ENCODE measurements around the gene GPR18.
"Not testable (repeated sequence)": the region's sequence is repeated elsewhere in the genome, so short reads cannot be mapped to it uniquely, and the experiment has no call there.

GPR18 gene

GRCh38 chr13:99228737-99229691 lies 29.2 kb downstream of the GPR18 start:
- DNase-seq (ENCODE audit: low read depth in 3 of 3), result no peak

DNA sequence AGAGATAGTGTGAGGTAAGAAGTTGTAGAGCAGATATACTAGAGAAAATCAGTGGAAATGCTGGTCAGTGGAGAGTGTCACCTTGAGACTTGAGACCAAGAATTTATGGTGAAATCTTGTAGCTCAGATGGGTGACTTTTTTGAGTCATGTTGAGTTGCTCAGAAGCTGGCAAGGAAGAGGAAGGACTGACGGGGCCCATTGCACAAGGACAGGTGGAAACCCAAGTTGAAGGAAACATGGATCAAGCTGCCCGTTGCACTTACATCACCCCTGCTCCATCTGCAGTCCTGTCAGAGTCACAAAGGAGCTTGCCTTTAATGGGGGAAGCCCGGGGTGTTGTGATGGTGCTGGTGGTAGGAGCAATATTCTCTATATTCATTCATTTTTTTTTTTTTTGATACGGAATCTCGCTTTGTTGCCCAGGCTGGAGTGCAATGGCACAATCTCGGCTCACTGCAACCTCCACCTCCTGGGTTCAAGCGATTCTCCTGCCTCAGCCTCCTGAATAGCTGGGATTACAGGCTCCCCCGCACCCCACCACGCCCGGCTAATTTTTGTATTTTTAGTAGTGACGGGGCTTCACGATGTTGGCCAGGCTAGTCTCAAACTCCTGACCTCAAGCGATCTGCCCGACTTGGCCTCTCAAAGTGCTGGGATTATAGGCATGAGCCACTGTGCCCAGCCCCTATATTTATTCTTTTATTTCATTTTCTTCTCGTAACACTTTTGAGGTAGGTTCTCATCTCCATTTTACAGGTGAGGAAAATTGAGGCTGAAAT lies 30.1 kb downstream of the GPR18 start:
- no peak for DNase-seq (ENCODE audit: low read depth in 3 of 3)

DNA sequence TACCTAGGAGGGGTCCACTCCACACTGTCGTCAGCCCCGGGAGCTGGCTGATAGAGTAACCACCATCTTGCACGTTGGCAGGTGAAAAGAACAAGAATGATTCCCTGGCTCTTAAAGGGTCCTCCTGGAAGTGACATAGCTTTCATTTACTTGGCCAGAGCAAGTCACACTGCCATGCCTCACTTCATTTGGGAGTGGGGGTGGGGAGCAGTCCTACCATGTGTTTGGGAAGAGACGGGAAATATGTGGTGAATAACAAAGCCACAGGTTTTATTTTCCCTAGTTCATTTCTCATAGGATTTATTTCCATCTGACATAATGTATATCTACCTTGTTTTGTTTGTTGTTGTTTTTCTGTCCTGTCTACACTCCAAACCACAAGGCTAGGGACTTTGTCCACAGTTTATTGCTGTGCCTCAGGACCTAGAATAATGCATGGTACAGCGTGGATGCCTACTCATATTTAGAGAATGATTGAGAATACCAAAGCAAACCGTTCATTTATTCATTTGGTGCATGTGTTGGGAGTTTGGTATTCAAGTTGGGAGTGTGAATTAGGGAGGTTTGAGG lies 30.8 kb downstream of the GPR18 start:
- DNase-seq (ENCODE audit: low read depth in 3 of 3), result no peak

DNA sequence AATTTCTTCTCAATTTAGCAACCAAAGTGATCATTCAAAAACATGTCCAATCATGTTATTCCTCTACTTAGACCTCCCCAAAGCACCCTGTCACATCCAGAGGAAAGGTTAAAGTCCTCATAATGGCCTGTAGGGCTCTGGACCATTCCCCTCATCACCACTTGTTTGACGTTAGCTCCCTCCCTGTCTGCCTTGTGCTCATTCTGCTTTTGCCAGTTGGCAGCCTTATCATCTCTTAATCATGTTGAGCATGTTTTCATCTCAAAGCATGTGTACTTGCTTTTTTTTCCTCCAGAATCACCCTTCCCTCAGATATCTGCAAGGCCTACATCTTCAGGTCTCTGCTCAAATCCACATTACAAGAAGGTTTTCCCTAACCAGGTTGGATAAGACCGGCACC lies 31.7 kb downstream of the GPR18 start:
- no peak for DNase-seq (ENCODE audit: low read depth in 3 of 3)

DNA sequence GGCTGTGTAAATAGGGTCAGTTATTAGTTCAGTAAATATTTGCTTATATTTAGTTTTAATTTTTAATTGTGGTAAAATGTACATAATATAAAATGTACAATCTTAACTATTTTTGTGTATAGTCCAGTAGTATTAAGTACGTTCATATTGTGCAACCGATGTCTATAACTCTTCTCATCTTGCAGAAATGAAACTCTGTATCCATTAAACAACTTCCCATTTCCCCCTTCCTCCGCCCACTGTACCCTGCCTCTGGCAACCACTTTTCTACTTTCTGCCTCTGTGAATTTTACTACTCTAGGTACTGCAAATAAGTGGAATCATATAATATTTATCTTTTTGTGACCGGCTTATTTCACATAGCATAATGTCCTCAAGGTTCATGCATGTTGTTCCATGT lies 33.1 kb downstream of the GPR18 start:
- DNase-seq (ENCODE audit: low read depth in 3 of 3), result no peak

DNA sequence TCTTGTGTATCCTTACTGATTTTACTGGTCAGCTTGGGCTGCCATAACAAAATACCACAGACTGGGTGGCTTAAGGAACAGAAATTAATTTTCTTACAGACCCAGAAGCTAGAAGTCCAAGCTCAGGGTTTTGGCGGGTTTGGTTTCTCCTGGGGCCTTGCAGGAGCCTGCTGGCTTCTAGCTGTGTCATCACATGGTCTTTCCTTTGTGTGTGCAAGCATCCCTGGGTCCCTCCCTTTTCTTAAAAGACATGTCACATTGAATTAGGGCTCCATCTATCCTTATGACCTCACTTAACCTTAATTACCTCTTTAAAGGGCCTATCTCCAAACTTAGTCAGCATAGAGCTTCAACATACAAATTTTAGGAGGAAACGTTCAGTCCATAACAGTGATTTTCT lies 34.2 kb downstream of the GPR18 start:
- no peak for DNase-seq (ENCODE audit: low read depth in 3 of 3)

DNA sequence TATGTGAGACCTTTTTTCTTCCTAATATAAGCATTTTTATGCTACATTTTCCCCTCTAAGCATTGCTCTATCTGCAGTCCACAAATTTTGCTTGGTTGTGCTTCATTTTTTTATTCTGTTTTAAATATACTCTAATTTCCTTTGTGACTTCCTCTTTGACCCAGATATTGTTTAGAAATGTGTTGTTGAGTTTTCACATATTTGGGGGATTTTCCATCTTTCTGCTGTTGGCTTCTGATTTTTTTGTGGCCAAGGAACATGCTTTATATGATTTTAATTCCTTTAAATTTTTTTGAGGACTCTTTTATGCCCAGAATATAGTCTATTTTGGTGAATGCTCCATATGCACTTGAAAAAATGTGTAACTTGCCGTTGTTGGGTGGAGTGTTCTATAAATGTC lies 34.6 kb downstream of the GPR18 start:
- no peak for DNase-seq (ENCODE audit: low read depth in 3 of 3)

- no peak for DNase-seq (ENCODE audit: low read depth in 3 of 3)
Measured at GRCh38 chr13:99221567-99222239, 36.5 kb downstream of the GPR18 start.

- DNase-seq (ENCODE audit: low read depth in 3 of 3), result no peak
Measured at GRCh38 chr13:99220199-99220935, 37.8 kb downstream of the GPR18 start.

DNA sequence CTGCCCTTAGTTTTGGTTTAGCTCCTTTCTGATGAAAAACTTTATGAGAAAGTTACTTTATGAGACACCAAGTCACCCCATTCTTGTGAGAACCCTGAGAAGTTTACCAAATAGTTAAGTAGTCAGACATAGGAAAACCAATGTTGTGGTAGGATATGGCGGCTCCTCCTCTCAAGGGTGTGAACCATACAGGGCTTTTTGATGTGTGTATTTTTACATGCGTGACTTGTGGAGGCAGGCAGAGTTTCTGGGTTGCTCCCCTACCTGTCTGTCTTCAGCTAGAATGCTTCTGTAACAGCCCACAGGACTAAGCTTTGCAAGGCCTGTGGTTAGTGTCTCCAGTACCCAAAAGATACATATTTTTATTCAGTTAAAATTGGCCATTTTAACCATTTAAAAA lies 39.2 kb downstream of the GPR18 start:
- DNase-seq (ENCODE audit: low read depth in 3 of 3), result peak in 1 of 3 donors; percentile 47

- no peak for DNase-seq (ENCODE audit: low read depth in 3 of 3)
Measured at GRCh38 chr13:99218545-99218944, 39.6 kb downstream of the GPR18 start.

DNA sequence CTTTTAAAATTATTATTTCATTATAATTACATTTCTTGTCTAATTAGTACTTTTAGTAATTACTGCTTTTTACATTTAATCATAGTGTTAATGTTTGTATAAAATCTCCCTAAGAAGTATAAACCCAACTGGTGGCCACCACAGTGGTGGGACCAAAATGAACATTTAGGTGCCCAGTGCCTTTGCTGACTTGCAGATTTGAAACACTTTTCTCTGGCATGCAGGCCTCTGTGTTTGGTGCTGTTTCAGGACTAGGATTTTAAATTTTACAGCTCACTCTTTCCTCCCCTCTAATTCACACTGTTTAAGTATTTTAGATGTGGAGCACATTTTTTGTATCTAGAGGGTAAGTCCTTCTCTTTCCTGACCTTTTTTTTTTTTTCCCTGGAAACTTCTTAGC lies 40.1 kb downstream of the GPR18 start:
- DNase-seq (ENCODE audit: low read depth in 3 of 3), result no peak

- no peak for DNase-seq (ENCODE audit: low read depth in 3 of 3)
Measured at GRCh38 chr13:99217461-99218110, 40.6 kb downstream of the GPR18 start.

- peak in 1 of 3 donors; percentile 45 for DNase-seq (ENCODE audit: low read depth in 3 of 3)
Measured at GRCh38 chr13:99215184-99215830, 42.9 kb downstream of the GPR18 start.

GRCh38 chr13:99214731-99215130 lies 43.4 kb downstream of the GPR18 start:
- DNase-seq (ENCODE audit: low read depth in 3 of 3), result no peak

DNA sequence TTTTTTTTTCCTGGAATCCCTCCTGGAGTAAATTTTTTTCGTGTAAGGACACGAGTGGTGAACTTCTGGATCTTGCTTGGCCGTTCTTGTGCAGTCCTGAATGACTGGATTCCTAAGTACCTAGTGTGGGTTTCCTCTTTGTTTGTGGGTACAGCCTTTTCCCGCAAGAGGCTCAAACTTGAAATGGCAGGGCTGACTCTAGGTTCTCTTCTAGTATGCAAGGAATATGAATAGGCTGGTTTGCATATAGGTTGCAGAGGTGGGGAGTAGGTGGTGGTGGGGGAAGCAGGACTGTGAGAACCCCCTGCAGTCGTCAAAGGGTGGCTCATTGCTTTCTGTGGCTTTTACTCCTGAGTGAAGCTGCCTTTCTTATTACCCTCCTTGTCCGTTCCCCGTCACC lies 43.9 kb downstream of the GPR18 start:
- DNase-seq (ENCODE audit: low read depth in 3 of 3), result peak; percentile 39 to 67 (median 57)

DNA sequence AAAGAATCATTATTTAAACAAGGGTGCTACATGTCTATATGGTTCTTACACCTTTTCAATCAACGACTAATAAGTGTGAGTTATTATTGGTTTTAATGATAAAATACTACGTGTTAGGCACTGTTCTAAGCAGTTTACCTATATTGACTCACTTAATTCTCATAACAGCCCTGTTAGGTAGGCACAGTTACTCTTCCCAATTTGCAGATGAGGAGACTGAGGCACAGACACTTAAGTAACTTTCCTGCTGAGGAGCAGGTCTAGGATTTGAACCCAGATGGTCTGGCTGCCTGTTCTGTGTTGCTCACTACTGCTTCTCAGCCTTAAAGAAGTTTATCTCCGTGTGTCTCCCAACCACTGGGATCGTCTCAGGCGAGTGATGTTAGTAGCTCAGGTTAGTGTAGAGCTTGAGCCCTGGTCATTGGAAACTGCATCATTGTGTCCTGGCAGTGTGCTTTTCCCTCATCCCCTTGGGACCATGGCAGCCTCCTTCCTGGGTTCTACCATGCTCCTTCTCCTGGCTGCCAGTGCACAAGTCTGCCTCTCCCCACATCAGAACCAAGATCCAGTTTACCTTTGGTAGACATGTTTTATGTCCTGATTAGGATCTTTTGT lies 46.7 kb downstream of the GPR18 start:
- DNase-seq (ENCODE audit: low read depth in 3 of 3), result no peak

DNA sequence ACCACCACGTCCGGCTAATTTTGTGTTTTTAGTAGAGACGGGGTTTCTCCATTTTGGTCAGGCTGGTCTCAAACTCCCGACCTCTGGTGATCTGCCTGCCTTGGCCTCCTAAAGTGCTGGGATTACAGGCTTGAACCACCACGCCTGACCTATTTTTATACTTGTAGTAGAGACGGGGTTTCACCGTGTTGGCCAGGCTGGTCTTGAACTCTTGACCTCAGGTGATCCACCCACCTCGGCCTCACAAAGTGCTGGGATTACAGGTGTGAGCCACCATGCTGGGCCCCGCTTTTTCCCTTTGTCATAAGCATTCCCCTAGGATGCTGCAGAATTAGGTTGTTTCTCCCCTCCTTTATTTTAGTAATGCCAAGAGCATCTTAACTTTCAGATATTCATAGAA lies 47.6 kb downstream of the GPR18 start:
- DNase-seq (ENCODE audit: low read depth in 3 of 3), result not testable (repeated sequence)

DNA sequence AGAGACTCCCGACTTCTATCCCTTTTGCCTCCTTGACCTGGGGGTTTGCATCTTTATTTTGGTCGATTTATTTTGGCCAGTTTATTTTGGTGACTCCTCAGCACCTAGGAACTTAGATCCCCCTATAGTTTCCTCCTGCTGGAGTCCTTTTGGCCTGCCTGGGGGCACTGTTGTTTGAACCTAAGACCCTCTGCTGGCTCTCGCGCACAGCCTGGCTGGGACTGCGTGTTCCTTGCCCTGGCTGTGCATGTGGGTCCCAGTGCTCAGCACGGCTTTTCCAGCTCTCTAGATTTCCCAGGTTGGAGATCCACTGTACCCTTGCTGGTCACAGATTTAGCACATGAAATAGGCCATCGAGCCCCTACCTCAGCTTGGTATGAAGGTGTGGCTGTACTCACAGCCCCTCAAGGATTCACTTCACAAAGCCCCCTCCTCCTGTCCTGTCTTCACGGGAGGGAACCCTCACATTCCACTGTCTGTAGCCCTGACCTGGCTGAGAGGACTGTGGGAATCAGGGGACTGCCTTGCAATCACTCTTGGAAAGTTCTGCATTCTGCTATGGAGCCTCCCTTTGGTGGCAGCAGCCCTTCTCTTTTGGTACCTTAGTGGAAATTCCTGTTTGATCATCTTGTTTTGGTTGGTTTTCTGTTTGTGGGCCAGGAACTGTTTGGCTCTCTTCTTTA lies 49.2 kb downstream of the GPR18 start:
- DNase-seq (ENCODE audit: low read depth in 3 of 3), result no peak
